ENCODE data around the gene GJC1. TPM values are rescaled to one million over a fixed set of nuclear protein-coding genes. Genes with fewer than 3 reads are reported as not detected.

GJC1 gene
- total and polyA plus RNA-seq, 9 donors = 19.3 to 35.4 (median 24.1) TPM

DNA sequence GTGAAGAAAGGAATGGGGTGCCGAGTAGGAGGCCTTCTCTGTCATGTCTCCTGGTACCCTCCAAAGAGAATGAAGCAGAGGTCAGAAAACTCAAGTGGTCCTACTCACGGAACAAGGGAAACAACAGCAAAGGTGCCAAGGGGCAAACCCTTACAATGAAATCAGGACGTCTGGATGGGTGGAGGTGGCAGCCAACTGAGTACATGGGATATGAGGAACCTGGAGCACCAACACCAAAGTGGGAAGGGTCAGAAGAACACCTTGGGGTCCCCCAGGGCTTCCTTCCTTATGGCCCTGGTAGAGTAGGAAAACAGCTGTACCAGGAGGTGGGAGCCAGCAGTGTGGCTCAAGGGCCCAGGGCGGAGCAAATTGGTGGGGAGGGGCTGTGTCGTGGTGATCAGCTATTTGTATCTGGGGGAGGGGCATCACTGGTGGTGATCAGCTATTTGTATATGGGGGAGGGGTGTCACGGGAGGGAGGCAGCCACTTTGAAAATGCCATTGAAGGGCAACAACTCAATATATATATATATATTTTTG is 18.2 kb upstream of the GJC1 start:
- no peaks in the 10 kb centered on the region for H3K9me3 ChIP-seq (replicated peaks; ENCODE audit: control insufficient read depth, low read depth, low read length)
- H3K4me1 ChIP-seq (ENCODE audit: control insufficient read depth, insufficient read depth, low read length) = peaks cover 21% of the 10 kb centered on the region
- H3K27ac ChIP-seq (ENCODE audit: low read length) = no peak overlapping the region
- WGBS (ENCODE audit: insufficient coverage) = 60% methylated on average over 4 of the region's 6 CpGs
- peaks cover 33% of the 10 kb centered on the region for H3K36me3 ChIP-seq (ENCODE audit: control insufficient read depth, insufficient read depth, low read length)
- no peaks in the 10 kb centered on the region for H3K27me3 ChIP-seq (ENCODE audit: control insufficient read depth, insufficient read depth, low read length)
- no peak for DNase-seq
- H3K4me3 ChIP-seq (ENCODE audit: low read length) = no peak overlapping the region

DNA sequence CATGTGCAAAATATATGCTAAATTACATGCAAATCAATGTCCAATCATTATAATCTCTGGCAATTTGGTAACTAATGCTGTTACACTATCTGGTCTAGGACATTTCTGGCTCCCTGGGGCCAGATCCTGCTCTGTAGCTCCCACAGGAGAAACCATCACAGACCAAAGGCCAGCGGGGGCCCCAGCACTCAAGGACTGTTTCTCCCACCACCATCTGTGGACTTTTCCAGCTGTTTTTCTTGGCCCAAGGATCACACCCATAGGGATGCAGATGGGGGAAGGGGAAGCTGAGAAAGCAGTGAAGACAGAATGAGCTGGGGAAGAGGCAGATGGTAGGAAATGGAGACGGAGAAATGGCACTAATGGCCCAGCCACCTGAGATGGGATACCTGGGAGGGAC is 17.5 kb upstream of the GJC1 start, which contains the start of gene HIGD1B:
TSS of gene HIGD1B (plus strand) at position 298 of the 400 bp plus-strand sequence. CDS start 270 bp downstream, outside the sequence.
- H3K4me3 ChIP-seq (ENCODE audit: low read length) = no peak within 1 kb of the TSS
- WGBS (ENCODE audit: insufficient coverage) = 18% methylated on average over 1 of the region's 2 CpGs
- H3K36me3 ChIP-seq (ENCODE audit: control insufficient read depth, insufficient read depth, low read length) = peaks cover 25% of the 10 kb centered on the region
- no peaks in the 10 kb centered on the region for H3K27me3 ChIP-seq (ENCODE audit: control insufficient read depth, insufficient read depth, low read length)
- peak; percentile 86 for DNase-seq
- no peaks in the 10 kb centered on the region for H3K9me3 ChIP-seq (replicated peaks; ENCODE audit: control insufficient read depth, low read depth, low read length)
- H3K27ac ChIP-seq (ENCODE audit: low read length) = no peak within 1 kb of the TSS
- H3K4me1 ChIP-seq (ENCODE audit: control insufficient read depth, insufficient read depth, low read length) = peaks cover 26% of the 10 kb centered on the region

DNA sequence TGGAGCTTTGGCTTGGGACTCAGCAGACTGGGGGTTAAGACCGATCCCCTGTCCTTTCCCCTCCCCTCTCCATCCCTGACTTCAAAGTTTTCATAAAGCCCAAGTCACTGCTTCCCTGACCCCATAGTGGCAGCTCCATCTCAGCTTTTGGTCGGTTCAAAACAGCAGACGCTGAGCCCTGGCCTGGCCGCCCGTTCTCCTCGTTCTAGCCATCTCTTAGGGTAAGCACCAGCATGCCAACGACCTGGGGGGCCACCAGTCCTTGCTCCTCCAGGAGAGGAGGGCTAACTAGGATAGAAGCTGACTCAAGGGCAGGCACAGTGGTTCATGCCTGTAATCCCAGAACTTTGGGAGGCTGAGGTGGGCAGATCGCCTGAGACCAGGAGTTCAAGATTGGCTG is 16.1 kb upstream of the GJC1 start:
- no peaks in the 10 kb centered on the region for H3K9me3 ChIP-seq (replicated peaks; ENCODE audit: control insufficient read depth, low read depth, low read length)
- H3K27ac ChIP-seq (ENCODE audit: low read length) = no peak overlapping the region
- peaks cover 27% of the 10 kb centered on the region for H3K4me1 ChIP-seq (ENCODE audit: control insufficient read depth, insufficient read depth, low read length)
- DNase-seq = no peak
- H3K36me3 ChIP-seq (ENCODE audit: control insufficient read depth, insufficient read depth, low read length) = peaks cover 15% of the 10 kb centered on the region
- H3K27me3 ChIP-seq (ENCODE audit: control insufficient read depth, insufficient read depth, low read length) = no peaks in the 10 kb centered on the region
- H3K4me3 ChIP-seq (ENCODE audit: low read length) = no peak overlapping the region
- WGBS (ENCODE audit: insufficient coverage) = 81% methylated on average over 8 of the region's 8 CpGs

DNA sequence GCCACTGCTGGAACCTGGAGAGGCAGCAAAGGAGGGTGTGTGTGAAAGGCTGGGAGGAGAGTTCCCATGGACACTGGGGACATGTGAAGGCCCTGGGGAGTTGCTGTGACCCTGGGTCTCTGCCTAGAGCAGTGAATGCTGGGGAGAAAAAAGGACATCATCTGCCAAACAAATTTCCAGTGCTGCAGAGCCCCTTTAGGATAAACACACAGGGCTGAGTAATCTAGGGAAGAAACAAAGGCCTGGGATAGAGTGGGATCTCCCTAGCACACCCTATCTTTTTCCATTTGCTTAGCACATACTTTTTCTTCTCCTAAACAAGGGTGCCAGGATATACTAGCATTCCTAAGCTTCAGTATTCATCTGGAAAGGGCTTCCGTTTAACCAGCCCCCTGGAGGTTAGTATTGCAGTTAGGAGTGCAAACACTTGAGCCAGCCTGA is 14.3 kb upstream of the GJC1 start:
- Histone ChIP-seq H3K27ac (ENCODE audit: low read length) (peak overlapping the region; percentile 22), H3K9me3 (replicated peaks; ENCODE audit: control insufficient read depth, low read depth, low read length) (no peaks in the 10 kb centered on the region), H3K36me3 (ENCODE audit: control insufficient read depth, insufficient read depth, low read length) (peaks cover 3% of the 10 kb centered on the region), H3K27me3 (ENCODE audit: control insufficient read depth, insufficient read depth, low read length) (no peaks in the 10 kb centered on the region), H3K4me1 (ENCODE audit: control insufficient read depth, insufficient read depth, low read length) (peaks cover 27% of the 10 kb centered on the region), H3K4me3 (ENCODE audit: low read length) (no peak overlapping the region)
- DNase-seq = peak; percentile 36
- WGBS (ENCODE audit: insufficient coverage) = no CpG with 5 or more reads among the region's 1 CpG

DNA sequence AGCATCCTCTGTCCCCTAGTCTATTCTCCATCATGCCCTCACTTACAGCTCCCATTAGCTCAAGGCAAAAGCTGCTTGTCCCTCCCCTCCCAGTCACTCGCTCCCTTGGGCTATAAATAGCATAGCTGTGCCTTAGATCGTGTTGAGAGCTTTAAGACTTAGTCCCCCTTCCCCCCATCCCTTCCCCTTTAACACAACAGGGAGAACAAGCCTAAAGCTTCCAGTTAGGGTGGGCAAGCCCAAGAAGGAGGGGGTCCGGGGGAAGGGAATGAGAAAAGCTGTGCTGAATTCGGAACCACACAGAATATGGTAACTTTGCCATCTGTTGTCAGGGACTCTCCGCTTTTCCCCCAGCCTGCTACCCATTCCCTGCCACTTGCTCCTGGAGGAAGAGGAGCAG is 12.7 kb upstream of the GJC1 start:
- no peak overlapping the region for H3K4me3 ChIP-seq (ENCODE audit: low read length)
- H3K4me1 ChIP-seq (ENCODE audit: control insufficient read depth, insufficient read depth, low read length) = peaks cover 17% of the 10 kb centered on the region
- H3K27me3 ChIP-seq (ENCODE audit: control insufficient read depth, insufficient read depth, low read length) = no peaks in the 10 kb centered on the region
- H3K9me3 ChIP-seq (replicated peaks; ENCODE audit: control insufficient read depth, low read depth, low read length) = no peaks in the 10 kb centered on the region
- WGBS (ENCODE audit: insufficient coverage) = 80% methylated on average over 1 of the region's 5 CpGs
- H3K36me3 ChIP-seq (ENCODE audit: control insufficient read depth, insufficient read depth, low read length) = no peaks in the 10 kb centered on the region
- DNase-seq = peak; percentile 60
- peak overlapping the region; percentile 62 for H3K27ac ChIP-seq (ENCODE audit: low read length)

DNA sequence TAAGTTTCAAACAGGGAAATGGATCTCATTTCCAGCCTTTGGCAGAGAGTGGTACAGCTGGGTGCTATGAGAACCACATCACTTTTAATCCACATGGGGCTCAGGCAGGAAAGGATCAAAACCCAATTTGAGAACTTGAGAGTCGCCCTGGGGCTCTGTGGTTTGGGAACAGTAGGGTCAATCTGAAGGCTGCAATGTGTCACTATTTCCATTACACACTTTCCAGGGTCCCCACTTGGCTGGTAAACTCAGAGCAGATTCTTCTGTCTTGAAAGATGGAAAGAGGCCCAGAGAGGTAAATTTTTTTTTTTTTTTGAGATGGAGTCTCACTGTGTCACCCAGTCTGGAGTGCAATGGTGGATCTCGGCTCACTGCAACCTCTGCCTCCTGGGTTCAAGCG is 10.8 kb upstream of the GJC1 start:
- Histone ChIP-seq H3K27ac (ENCODE audit: low read length) (no peak overlapping the region), H3K36me3 (ENCODE audit: control insufficient read depth, insufficient read depth, low read length) (no peaks in the 10 kb centered on the region), H3K9me3 (replicated peaks; ENCODE audit: control insufficient read depth, low read depth, low read length) (no peaks in the 10 kb centered on the region), H3K4me3 (ENCODE audit: low read length) (no peak overlapping the region), H3K4me1 (ENCODE audit: control insufficient read depth, insufficient read depth, low read length) (peaks cover 11% of the 10 kb centered on the region), H3K27me3 (ENCODE audit: control insufficient read depth, insufficient read depth, low read length) (no peaks in the 10 kb centered on the region)
- peak; percentile 54 for DNase-seq
- WGBS (ENCODE audit: insufficient coverage) = 77% methylated on average over 2 of the region's 3 CpGs

DNA sequence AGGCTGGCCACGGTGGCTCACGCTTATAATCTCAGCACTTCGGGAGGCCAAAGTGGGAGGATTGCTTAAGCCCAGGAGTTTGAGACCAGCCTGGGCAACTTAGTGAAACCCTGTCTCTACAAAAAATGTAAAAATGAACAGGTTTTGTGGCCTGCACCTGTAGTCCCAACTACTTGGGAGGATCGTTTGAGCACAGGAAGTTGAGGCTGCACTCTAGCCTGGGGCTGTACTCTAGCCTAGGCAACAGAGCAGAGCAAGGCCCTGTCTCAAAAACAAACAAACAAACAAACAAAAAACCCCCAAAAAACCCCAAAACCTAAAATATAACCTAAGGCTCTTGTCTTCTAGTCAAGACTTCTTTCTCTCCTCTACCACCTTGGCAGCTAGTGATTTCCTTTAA is 10.2 kb upstream of the GJC1 start:
- 91% methylated on average over 3 of the region's 4 CpGs for WGBS (ENCODE audit: insufficient coverage)
- Histone ChIP-seq H3K9me3 (replicated peaks; ENCODE audit: control insufficient read depth, low read depth, low read length) (no peaks in the 10 kb centered on the region), H3K27ac (ENCODE audit: low read length) (no peak overlapping the region), H3K4me1 (ENCODE audit: control insufficient read depth, insufficient read depth, low read length) (peaks cover 11% of the 10 kb centered on the region), H3K27me3 (ENCODE audit: control insufficient read depth, insufficient read depth, low read length) (no peaks in the 10 kb centered on the region), H3K36me3 (ENCODE audit: control insufficient read depth, insufficient read depth, low read length) (no peaks in the 10 kb centered on the region), H3K4me3 (ENCODE audit: low read length) (no peak overlapping the region)
- DNase-seq = no peak

DNA sequence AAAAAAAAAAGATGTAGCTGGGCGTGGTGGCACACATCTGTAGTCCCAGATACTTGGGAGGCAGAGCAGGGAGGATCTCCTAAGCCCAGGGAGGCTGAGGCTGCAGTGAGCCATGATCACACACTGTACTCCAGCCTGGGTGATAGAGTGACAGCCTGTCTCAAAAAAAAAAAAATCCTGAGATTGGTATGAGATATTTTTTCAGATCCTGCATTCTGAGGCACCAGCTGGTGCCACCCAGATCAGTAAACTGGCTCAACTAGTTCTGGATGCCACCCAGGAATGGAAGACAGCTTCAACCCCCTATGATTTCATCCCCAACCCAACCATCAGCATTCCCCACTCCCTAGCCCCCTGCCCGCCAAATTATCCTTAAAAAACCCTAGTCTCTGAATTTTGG is 7.1 kb upstream of the GJC1 start:
- no peak for DNase-seq
- no peaks in the 10 kb centered on the region for H3K27me3 ChIP-seq (ENCODE audit: control insufficient read depth, insufficient read depth, low read length)
- no peak overlapping the region for H3K4me3 ChIP-seq (ENCODE audit: low read length)
- no peaks in the 10 kb centered on the region for H3K36me3 ChIP-seq (ENCODE audit: control insufficient read depth, insufficient read depth, low read length)
- H3K4me1 ChIP-seq (ENCODE audit: control insufficient read depth, insufficient read depth, low read length) = no peaks in the 10 kb centered on the region
- H3K9me3 ChIP-seq (replicated peaks; ENCODE audit: control insufficient read depth, low read depth, low read length) = no peaks in the 10 kb centered on the region
- H3K27ac ChIP-seq (ENCODE audit: low read length) = no peak overlapping the region
- WGBS (ENCODE audit: insufficient coverage) = no CpG with 5 or more reads among the region's 2 CpGs

DNA sequence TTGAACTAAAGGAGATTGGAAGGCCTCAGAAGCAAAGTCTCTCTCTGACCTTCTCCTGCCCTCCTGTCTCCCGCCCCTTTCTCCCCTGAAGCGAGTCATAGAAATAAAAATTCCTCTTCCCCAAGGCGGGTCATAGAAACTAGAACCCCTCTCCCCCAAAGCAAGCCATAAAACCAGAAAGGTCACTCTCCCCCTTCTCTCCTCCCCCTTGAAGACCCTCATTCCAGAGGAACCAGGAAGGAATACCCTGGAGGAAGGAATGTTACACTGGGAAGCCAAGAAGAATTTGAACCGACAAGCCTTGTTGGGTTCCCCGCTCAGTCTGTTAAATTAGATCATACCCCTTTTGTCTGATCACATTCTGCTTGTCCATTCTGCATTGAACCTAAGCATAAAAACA is 2.7 kb upstream of the GJC1 start:
- peaks cover 6% of the 10 kb centered on the region for H3K4me1 ChIP-seq (ENCODE audit: control insufficient read depth, insufficient read depth, low read length)
- no peak for DNase-seq
- H3K9me3 ChIP-seq (replicated peaks; ENCODE audit: control insufficient read depth, low read depth, low read length) = no peaks in the 10 kb centered on the region
- no CpG with 5 or more reads among the region's 5 CpGs for WGBS (ENCODE audit: insufficient coverage)
- H3K27ac ChIP-seq (ENCODE audit: low read length) = no peak overlapping the region
- no peaks in the 10 kb centered on the region for H3K36me3 ChIP-seq (ENCODE audit: control insufficient read depth, insufficient read depth, low read length)
- H3K4me3 ChIP-seq (ENCODE audit: low read length) = no peak overlapping the region
- H3K27me3 ChIP-seq (ENCODE audit: control insufficient read depth, insufficient read depth, low read length) = peaks cover 2% of the 10 kb centered on the region

DNA sequence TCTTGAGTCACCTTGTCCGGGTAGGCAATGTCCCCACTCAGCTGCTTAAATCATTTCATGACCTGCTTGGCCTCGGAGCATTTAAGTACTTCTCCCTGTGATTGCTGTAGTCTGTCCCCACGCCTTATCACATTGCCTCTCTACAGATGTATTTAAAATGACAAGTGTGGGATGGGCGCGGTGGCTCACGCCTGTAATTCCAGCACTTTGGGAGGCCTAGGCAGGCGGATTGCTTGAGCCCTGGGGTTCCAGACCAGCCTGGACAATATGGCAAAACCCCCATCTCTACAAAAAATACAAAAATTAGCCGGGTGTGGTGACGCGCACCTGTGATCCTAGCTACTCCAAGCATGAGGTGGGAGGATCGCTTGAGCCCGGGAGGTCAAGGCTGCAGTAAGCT is 1.3 kb upstream of the GJC1 start:
- H3K4me1 ChIP-seq (ENCODE audit: control insufficient read depth, insufficient read depth, low read length) = peaks cover 6% of the 10 kb centered on the region
- H3K36me3 ChIP-seq (ENCODE audit: control insufficient read depth, insufficient read depth, low read length) = no peaks in the 10 kb centered on the region
- peaks cover 2% of the 10 kb centered on the region for H3K27me3 ChIP-seq (ENCODE audit: control insufficient read depth, insufficient read depth, low read length)
- H3K9me3 ChIP-seq (replicated peaks; ENCODE audit: control insufficient read depth, low read depth, low read length) = no peaks in the 10 kb centered on the region
- WGBS (ENCODE audit: insufficient coverage) = 84% methylated on average over 9 of the region's 12 CpGs
- H3K4me3 ChIP-seq (ENCODE audit: low read length) = no peak overlapping the region
- H3K27ac ChIP-seq (ENCODE audit: low read length) = no peak overlapping the region
- DNase-seq = no peak
